Keratinocyte (primary cell): Measurements from ENCODE around the gene SPRY2.

ENCODE experiments used
- EZH2 ChIP-seq: IDR thresholded peaks from one replicate; pipeline ENCODE4 v1.6.1; 2012; ENCODE audit warnings: inconsistent platforms, mild to moderate bottlenecking, low read length, moderate library complexity
- TF ChIP-seq, protein P1 (sequence below), 3 experiments: IDR thresholded peaks in 1 of 3; conservative IDR thresholded peaks in 1 of 3; optimal IDR thresholded peaks in 1 of 3; 2 replicates in 2 of 3; 3 replicates in 1 of 3; pipeline versions ENCODE3 to v1.5.1; 2011; ENCODE audit warnings: low read length in 3 of 3, mild to moderate bottlenecking in 3 of 3, moderate library complexity in 2 of 3, control low read depth in 1 of 3, inconsistent platforms in 1 of 3; ENCODE audit not compliant: insufficient read depth in 2 of 3; ENCODE audit errors: extremely low read depth in 1 of 3

DNA sequence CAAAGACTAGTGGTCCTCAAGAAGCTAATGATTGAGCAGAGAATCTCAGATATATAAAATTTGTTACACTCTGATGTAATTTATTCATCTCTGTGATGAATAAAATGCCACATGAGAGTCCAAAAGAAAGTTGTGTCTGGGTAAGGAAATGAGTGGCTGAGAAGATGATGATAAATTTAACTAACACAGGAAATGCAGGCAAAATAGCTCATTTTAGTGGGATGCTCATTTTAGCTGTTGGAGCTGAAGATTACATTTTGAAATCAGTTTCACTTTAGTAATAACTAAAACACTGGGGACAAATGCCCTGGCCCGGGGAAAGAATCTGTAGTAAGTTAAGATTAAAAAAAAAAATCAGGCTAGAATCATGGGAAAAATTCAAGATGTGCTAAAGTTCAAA, 35.2 kb downstream of the SPRY2 start:
- TF ChIP-seq, protein P1, sequence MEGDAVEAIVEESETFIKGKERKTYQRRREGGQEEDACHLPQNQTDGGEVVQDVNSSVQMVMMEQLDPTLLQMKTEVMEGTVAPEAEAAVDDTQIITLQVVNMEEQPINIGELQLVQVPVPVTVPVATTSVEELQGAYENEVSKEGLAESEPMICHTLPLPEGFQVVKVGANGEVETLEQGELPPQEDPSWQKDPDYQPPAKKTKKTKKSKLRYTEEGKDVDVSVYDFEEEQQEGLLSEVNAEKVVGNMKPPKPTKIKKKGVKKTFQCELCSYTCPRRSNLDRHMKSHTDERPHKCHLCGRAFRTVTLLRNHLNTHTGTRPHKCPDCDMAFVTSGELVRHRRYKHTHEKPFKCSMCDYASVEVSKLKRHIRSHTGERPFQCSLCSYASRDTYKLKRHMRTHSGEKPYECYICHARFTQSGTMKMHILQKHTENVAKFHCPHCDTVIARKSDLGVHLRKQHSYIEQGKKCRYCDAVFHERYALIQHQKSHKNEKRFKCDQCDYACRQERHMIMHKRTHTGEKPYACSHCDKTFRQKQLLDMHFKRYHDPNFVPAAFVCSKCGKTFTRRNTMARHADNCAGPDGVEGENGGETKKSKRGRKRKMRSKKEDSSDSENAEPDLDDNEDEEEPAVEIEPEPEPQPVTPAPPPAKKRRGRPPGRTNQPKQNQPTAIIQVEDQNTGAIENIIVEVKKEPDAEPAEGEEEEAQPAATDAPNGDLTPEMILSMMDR (optimal IDR thresholded peaks at IDR 0.05 in 1 of 3, IDR thresholded peaks at IDR 0.05 in 1 of 3, conservative IDR thresholded peaks at IDR 0.05 in 1 of 3; ENCODE audit: extremely low read depth in 1 of 3, insufficient read depth in 2 of 3, low read length in 3 of 3): no peak
- TF ChIP-seq EZH2: no peak
